Astrocyte (in vitro differentiated cells and primary cell): ENCODE results near the gene PER2. TPM values are rescaled to one million over a fixed set of nuclear protein-coding genes. Genes with fewer than 3 reads are reported as not detected.

Experiments
- DNase-seq: peaks from one replicate; pipeline ENCODE4 v3.0.0-alpha.2; 2010; ENCODE audit warnings: low read depth
- FAIRE-seq: peaks from 2 replicates; lab custom pipeline; 2011; peaks lifted over from hg19 to GRCh38; lab: Jason Lieb, UNC
- H2AFZ ChIP-seq: 2 replicates; pipeline ENCODE4 v1.6.0; 2012; ENCODE audit warnings: low read depth, low read length, inconsistent platforms
- H3K27ac ChIP-seq: 2 replicates; pipeline ENCODE4 v1.5.1; 2011; ENCODE audit warnings: low read depth, low read length, inconsistent platforms
- H3K27me3 ChIP-seq: 2 replicates; pipeline ENCODE4 v1.6.0; 2011; ENCODE audit warnings: low read length, inconsistent platforms; ENCODE audit not compliant: insufficient read depth
- H3K36me3 ChIP-seq: 2 replicates; pipeline ENCODE4 v1.5.1; 2011; ENCODE audit warnings: low read length, inconsistent platforms; ENCODE audit not compliant: insufficient read depth
- H3K4me1 ChIP-seq: 2 replicates; pipeline ENCODE4 v1.5.1; 2011; ENCODE audit warnings: low read length, inconsistent platforms; ENCODE audit not compliant: insufficient read depth
- H3K4me2 ChIP-seq: 2 replicates; pipeline ENCODE4 v1.6.0; 2012; ENCODE audit warnings: low read length, inconsistent platforms
- H3K4me3 ChIP-seq: 2 replicates; pipeline ENCODE4 v1.5.1; 2011; ENCODE audit warnings: low read depth, mild to moderate bottlenecking, low read length, inconsistent platforms; ENCODE audit not compliant: insufficient read depth
- H3K79me2 ChIP-seq: 2 replicates; pipeline ENCODE4 v1.6.0; 2012; ENCODE audit warnings: mild to moderate bottlenecking, low read length, inconsistent platforms; ENCODE audit not compliant: insufficient read depth
- H3K9ac ChIP-seq: 2 replicates; pipeline ENCODE4 v1.6.0; 2012; ENCODE audit warnings: mild to moderate bottlenecking, low read length, inconsistent platforms
- H3K9me3 ChIP-seq: 2 replicates; pipeline ENCODE4 v1.5.1; 2012; ENCODE audit warnings: low read depth, mild to moderate bottlenecking, low read length, inconsistent platforms; ENCODE audit not compliant: insufficient read depth
- H4K20me1 ChIP-seq: 2 replicates; pipeline ENCODE4 v1.6.0; 2012; ENCODE audit warnings: low read length, inconsistent platforms; ENCODE audit not compliant: insufficient read depth
- H3K27ac Mint-ChIP-seq: one replicate; pipeline ENCODE4 v1.8.0; 2021; ENCODE audit warnings: mild to moderate bottlenecking, mixed read lengths; ENCODE audit not compliant: unreplicated experiment
- H3K27me3 Mint-ChIP-seq: one replicate; pipeline ENCODE4 v1.8.0; 2021; ENCODE audit warnings: low read depth, mixed read lengths; ENCODE audit not compliant: unreplicated experiment
- H3K36me3 Mint-ChIP-seq: one replicate; pipeline ENCODE4 v1.8.0; 2021; ENCODE audit warnings: low read depth, mixed read lengths; ENCODE audit not compliant: unreplicated experiment
- H3K4me1 Mint-ChIP-seq: one replicate; pipeline ENCODE4 v1.8.0; 2021; ENCODE audit warnings: low read depth, mixed read lengths; ENCODE audit not compliant: unreplicated experiment
- H3K4me3 Mint-ChIP-seq: one replicate; pipeline ENCODE4 v1.8.0; 2021; ENCODE audit warnings: mild to moderate bottlenecking, moderate library complexity, mixed read lengths; ENCODE audit not compliant: unreplicated experiment
- H3K9me3 Mint-ChIP-seq: one replicate; pipeline ENCODE4 v1.8.0; 2021; ENCODE audit warnings: mild to moderate bottlenecking, mixed read lengths; ENCODE audit not compliant: unreplicated experiment
- EZH2 ChIP-seq: IDR thresholded peaks from 2 replicates; pipeline ENCODE4 v1.6.1; 2012; ENCODE audit warnings: mild to moderate bottlenecking, low read length, inconsistent platforms; ENCODE audit not compliant: insufficient read depth
- total RNA-seq: library from RNA; stranded (reverse); gene quantifications from 2 replicates; pipeline ENCODE4 v1.2.1, GENCODE V29; 2021
- TF ChIP-seq, protein P1 (sequence below): IDR thresholded peaks from 2 replicates; pipeline ENCODE4 v1.5.1; 2011; ENCODE audit warnings: low read depth, mild to moderate bottlenecking, inconsistent platforms, low read length, moderate library complexity; ENCODE audit not compliant: insufficient read depth

Gene PER2
- total RNA-seq, 1 donor from 2014 or later: 2.0 TPM

- Histone ChIP-seq H3K27me3 (no peaks in the 10 kb centered on the region), H3K4me2 (no peak overlapping the region), H3K4me1 (peaks cover 9% of the 10 kb centered on the region), H4K20me1 (peaks cover 3% of the 10 kb centered on the region), H2AFZ (no peak overlapping the region), H3K4me3 (no peak overlapping the region), H3K36me3 (peaks cover 4% of the 10 kb centered on the region), H3K79me2 (no peaks in the 10 kb centered on the region), H3K9me3 (no peaks in the 10 kb centered on the region), H3K27ac (no peak overlapping the region), H3K9ac (no peak overlapping the region)
- no peak for TF ChIP-seq EZH2
- TF ChIP-seq, protein P1, sequence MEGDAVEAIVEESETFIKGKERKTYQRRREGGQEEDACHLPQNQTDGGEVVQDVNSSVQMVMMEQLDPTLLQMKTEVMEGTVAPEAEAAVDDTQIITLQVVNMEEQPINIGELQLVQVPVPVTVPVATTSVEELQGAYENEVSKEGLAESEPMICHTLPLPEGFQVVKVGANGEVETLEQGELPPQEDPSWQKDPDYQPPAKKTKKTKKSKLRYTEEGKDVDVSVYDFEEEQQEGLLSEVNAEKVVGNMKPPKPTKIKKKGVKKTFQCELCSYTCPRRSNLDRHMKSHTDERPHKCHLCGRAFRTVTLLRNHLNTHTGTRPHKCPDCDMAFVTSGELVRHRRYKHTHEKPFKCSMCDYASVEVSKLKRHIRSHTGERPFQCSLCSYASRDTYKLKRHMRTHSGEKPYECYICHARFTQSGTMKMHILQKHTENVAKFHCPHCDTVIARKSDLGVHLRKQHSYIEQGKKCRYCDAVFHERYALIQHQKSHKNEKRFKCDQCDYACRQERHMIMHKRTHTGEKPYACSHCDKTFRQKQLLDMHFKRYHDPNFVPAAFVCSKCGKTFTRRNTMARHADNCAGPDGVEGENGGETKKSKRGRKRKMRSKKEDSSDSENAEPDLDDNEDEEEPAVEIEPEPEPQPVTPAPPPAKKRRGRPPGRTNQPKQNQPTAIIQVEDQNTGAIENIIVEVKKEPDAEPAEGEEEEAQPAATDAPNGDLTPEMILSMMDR: peak; percentile 84
- H3K4me1 Mint-ChIP-seq: peaks cover 11% of the 10 kb centered on the region
- H3K27me3 Mint-ChIP-seq: peaks cover 3% of the 10 kb centered on the region
- FAIRE-seq: no peak
- peaks cover 4% of the 10 kb centered on the region for H3K36me3 Mint-ChIP-seq
- H3K27ac Mint-ChIP-seq: no peak overlapping the region
- H3K4me3 Mint-ChIP-seq: no peak overlapping the region
- no peaks in the 10 kb centered on the region for H3K9me3 Mint-ChIP-seq
- peak; percentile 46 for DNase-seq
Measured at GRCh38 chr2:238256594-238257104, 31.8 kb downstream of the PER2 start.

- H3K27ac ChIP-seq: no peak overlapping the region
- H3K9ac ChIP-seq: no peak overlapping the region
- no peaks in the 10 kb centered on the region for H3K9me3 Mint-ChIP-seq
- H3K27me3 Mint-ChIP-seq: peaks cover 3% of the 10 kb centered on the region
- FAIRE-seq (no peak), DNase-seq (no peak)
- H3K4me1 Mint-ChIP-seq: peaks cover 8% of the 10 kb centered on the region
- H3K9me3 ChIP-seq: no peaks in the 10 kb centered on the region
- no peaks in the 10 kb centered on the region for H3K79me2 ChIP-seq
- H2AFZ ChIP-seq: no peak overlapping the region
- TF ChIP-seq, protein P1: no peak
- TF ChIP-seq EZH2: no peak
- H3K4me2 ChIP-seq: no peak overlapping the region
- no peak overlapping the region for H3K27ac Mint-ChIP-seq
- H3K36me3 ChIP-seq: peaks cover 4% of the 10 kb centered on the region
- peaks cover 4% of the 10 kb centered on the region for H3K36me3 Mint-ChIP-seq
- H3K4me3 ChIP-seq: no peak overlapping the region
- no peak overlapping the region for H3K4me3 Mint-ChIP-seq
- H3K27me3 ChIP-seq: no peaks in the 10 kb centered on the region
- peaks cover 3% of the 10 kb centered on the region for H4K20me1 ChIP-seq
- peaks cover 8% of the 10 kb centered on the region for H3K4me1 ChIP-seq
Measured at GRCh38 chr2:238256111-238256510, 32.3 kb downstream of the PER2 start.

DNA sequence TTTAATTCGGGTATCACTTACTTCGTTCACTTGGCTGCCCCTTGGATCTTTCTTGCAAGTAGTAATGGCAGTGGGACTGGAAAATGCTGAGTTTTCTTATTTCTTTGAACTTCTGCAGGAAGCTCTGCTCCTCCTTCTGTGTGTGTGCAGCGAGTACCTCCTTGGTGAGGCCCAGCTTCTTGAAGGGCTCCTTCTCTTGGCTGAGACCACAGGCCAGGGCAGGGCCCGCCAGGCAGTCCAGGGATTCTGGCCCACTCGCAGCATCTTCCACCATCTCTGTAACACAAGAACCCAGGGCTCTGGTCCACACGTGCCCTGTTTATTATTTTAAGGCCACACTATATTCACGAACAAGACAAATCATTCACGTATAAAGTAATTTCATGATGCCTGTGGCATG, 32.8 kb downstream of the PER2 start:
- Mint-ChIP-seq H3K36me3 (peaks cover 4% of the 10 kb centered on the region), H3K4me1 (peaks cover 3% of the 10 kb centered on the region), H3K9me3 (no peaks in the 10 kb centered on the region), H3K4me3 (no peak overlapping the region), H3K27ac (no peak overlapping the region), H3K27me3 (peaks cover 5% of the 10 kb centered on the region)
- Histone ChIP-seq H2AFZ (no peak overlapping the region), H3K9ac (no peak overlapping the region), H3K27me3 (no peaks in the 10 kb centered on the region), H3K36me3 (peaks cover 4% of the 10 kb centered on the region), H3K27ac (no peak overlapping the region), H3K9me3 (no peaks in the 10 kb centered on the region), H3K4me3 (no peak overlapping the region), H3K4me1 (peaks cover 3% of the 10 kb centered on the region), H3K4me2 (no peak overlapping the region), H4K20me1 (peaks cover 3% of the 10 kb centered on the region), H3K79me2 (no peaks in the 10 kb centered on the region)
- DNase-seq (no peak), FAIRE-seq (no peak)
- no peak for TF ChIP-seq EZH2
- TF ChIP-seq, protein P1: no peak
